T-helper 2 cell treated with Interferon-gamma antibody and Interleukin-4, amounts not matched to agents 5 μg/mL and 100 μg/mL, for 36 hours (primary cell): ENCODE measurements around the gene B3GNT7.
"Not testable (repeated sequence)": the region's sequence is repeated elsewhere in the genome, so short reads cannot be mapped to it uniquely, and the experiment has no call there.

Source experiments
- DNase-seq: peaks from one replicate; pipeline ENCODE4 v3.0.0; 2021; ENCODE audit warnings: low spot score
- H3K27ac Mint-ChIP-seq: one replicate; pipeline ENCODE4 v1.8.0; 2021; ENCODE audit warnings: mild to moderate bottlenecking, mixed read lengths
- H3K27me3 Mint-ChIP-seq: one replicate; pipeline ENCODE4 v1.8.0; 2021; ENCODE audit warnings: low read depth, mixed read lengths
- H3K36me3 Mint-ChIP-seq: one replicate; pipeline ENCODE4 v1.8.0; 2021; ENCODE audit warnings: low read depth, mixed read lengths
- H3K4me1 Mint-ChIP-seq: one replicate; pipeline ENCODE4 v1.8.0; 2021; ENCODE audit warnings: low read depth, mixed read lengths
- H3K4me3 Mint-ChIP-seq: one replicate; pipeline ENCODE4 v1.8.0; 2022; ENCODE audit warnings: mild to moderate bottlenecking, moderate library complexity, mixed read lengths
- H3K9me3 Mint-ChIP-seq: one replicate; pipeline ENCODE4 v1.8.0; 2021; ENCODE audit warnings: mixed read lengths

B3GNT7 gene

DNA sequence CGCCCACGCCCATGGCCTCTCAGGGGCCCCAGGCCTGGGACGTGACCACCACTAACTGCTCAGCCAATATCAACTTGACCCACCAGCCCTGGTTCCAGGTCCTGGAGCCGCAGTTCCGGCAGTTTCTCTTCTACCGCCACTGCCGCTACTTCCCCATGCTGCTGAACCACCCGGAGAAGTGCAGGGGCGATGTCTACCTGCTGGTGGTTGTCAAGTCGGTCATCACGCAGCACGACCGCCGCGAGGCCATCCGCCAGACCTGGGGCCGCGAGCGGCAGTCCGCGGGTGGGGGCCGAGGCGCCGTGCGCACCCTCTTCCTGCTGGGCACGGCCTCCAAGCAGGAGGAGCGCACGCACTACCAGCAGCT, 2.4 kb downstream of the B3GNT7 start:
- no peaks in the 10 kb centered on the region for H3K36me3 Mint-ChIP-seq
- no peaks in the 10 kb centered on the region for H3K9me3 Mint-ChIP-seq
- no peak for DNase-seq
- no peak overlapping the region for H3K4me3 Mint-ChIP-seq
- peaks cover 31% of the 10 kb centered on the region for H3K27me3 Mint-ChIP-seq
- no peak overlapping the region for H3K27ac Mint-ChIP-seq
- H3K4me1 Mint-ChIP-seq: peaks cover 8% of the 10 kb centered on the region

DNA sequence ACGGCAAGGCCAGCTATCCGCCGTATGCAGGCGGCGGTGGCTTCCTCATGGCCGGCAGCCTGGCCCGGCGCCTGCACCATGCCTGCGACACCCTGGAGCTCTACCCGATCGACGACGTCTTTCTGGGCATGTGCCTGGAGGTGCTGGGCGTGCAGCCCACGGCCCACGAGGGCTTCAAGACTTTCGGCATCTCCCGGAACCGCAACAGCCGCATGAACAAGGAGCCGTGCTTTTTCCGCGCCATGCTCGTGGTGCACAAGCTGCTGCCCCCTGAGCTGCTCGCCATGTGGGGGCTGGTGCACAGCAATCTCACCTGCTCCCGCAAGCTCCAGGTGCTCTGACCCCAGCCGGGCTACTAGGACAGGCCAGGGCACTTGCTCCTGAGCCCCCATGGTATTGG, 3.1 kb downstream of the B3GNT7 start:
- peaks cover 26% of the 10 kb centered on the region for H3K27me3 Mint-ChIP-seq
- no peak overlapping the region for H3K27ac Mint-ChIP-seq
- peaks cover 4% of the 10 kb centered on the region for H3K4me1 Mint-ChIP-seq
- H3K36me3 Mint-ChIP-seq: no peaks in the 10 kb centered on the region
- no peak overlapping the region for H3K4me3 Mint-ChIP-seq
- no peaks in the 10 kb centered on the region for H3K9me3 Mint-ChIP-seq
- no peak for DNase-seq

DNA sequence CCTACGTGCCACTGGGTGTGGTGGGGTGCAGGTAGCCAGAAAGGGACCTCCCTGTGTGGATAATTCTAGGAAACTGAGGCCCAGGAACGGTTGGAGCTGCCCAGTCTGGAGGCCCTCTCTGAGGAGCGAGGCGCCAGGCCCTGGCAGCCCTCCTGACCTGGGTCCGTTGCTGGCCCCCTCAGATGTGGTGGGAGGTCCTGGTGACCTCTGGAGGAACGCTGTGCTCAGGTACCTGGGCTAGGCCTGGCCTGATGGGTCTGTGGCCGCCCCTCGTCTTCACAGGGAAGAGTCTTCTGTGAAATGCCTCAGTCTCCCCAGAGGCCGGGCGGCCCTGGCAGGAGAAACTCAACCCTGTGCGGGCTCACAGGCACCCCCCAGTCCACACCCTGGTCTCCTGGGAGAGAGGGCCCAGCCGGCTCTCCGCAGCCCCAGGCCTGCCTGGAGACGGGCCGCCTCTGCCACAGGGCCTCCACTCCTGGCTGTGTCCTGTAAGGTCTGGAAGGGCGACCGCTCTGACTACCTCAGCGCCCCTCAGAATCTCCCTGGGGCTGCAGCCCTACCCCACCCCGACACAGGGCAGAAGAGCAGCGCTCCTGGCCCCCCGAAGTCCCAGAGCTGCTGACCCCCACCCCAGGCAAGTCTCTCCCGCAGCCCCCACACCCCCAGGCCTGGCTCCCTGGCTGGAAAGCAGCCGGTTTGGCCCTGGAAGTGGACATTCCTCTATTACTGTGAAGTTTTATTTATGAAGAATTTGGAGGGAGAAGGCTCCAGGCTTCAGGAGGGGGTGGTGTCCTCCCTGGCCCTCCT, 3.7 kb downstream of the B3GNT7 start:
- DNase-seq: no peak
- no peak overlapping the region for H3K27ac Mint-ChIP-seq
- peaks cover 24% of the 10 kb centered on the region for H3K27me3 Mint-ChIP-seq
- H3K9me3 Mint-ChIP-seq: no peaks in the 10 kb centered on the region
- H3K4me1 Mint-ChIP-seq: peaks cover 2% of the 10 kb centered on the region
- no peak overlapping the region for H3K4me3 Mint-ChIP-seq
- no peaks in the 10 kb centered on the region for H3K36me3 Mint-ChIP-seq

DNA sequence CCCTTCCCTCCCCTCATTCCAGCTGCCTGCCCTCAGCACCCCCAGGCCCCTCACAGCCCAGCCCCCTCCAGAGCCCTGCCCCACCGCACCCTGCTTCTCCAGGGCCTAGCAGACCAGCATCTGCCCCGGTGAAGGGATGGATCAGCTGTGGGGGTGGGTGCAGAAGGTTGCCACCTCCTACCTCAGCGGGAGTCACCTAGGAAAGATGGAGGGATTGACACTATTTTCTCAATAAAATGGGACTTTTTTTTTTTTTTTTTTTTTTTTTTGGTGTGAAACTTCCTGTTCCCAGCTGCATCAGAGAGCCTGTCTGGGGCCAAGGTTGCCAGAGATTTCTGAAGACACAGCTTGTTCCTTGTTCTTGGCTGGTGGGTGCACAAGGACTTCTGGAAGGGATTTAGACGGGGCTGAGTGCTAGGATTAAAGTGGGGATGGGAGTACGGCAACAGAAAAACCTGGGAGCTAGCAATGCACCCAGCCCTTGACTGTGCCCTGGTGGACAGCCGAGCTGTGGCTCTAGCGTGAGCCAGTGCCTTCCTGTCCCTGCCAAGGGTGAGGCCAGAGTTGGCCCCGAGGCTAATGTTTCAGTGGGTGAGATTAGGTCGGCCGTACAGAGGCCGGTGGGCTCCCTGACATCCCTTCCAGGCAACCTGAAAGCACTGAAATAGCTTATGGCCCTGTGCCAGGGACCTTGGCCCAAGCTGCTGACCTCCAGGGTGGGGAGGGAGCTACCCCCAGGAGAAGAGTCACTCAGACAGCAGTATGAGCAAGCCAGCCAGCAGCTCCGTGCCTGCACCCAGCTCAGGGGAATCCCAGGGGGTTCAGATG, 4.6 kb downstream of the B3GNT7 start:
- DNase-seq: no peak
- Mint-ChIP-seq H3K4me1 (peaks cover under 1% of the 10 kb centered on the region), H3K4me3 (no peak overlapping the region), H3K9me3 (no peaks in the 10 kb centered on the region), H3K27me3 (peaks cover 18% of the 10 kb centered on the region), H3K36me3 (no peaks in the 10 kb centered on the region), H3K27ac (no peak overlapping the region)

DNA sequence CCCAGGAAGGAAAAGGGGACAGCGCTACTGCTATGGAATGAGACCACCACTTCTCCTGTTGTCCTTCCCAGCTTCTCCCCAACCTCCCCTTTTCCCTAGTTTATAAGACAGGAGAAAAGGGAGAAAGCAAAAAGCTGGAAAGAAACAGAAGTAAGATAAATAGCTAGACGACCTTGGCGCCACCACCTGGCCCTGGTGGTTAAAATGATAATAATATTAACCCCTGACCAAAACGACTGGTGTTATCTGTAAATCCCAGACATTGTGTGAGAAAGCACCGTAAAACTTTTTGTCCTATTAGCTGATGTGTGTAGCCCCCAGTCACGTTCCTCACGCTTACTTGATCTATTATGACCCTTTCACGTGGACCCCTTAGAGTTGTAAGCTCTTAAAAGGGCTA, 5.2 kb downstream of the B3GNT7 start:
- not testable (repeated sequence) for H3K9me3 Mint-ChIP-seq, H3K27ac Mint-ChIP-seq, H3K4me1 Mint-ChIP-seq, DNase-seq, H3K4me3 Mint-ChIP-seq, H3K36me3 Mint-ChIP-seq
- H3K27me3 Mint-ChIP-seq: peaks cover 16% of the 10 kb centered on the region

DNA sequence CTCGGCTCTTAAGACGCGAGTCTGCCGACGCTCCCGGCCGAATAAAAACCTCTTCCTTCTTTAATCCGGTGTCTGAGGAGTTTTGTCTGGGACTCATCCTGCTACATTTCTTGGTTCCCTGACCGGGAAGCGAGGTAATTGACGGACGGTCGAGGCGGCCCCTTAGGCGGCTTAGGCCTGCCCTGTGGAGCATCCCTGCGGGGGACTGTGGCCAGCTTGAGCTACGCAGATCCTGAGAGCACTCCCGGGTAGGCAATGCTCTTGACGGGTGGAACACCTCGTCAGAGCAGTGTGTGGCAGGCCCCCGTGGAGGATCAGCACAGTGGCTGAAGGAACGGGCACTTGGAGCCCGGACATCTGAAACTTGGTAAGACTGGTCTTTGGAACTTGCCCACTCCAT, 5.6 kb downstream of the B3GNT7 start:
- H3K9me3 Mint-ChIP-seq, H3K27ac Mint-ChIP-seq, DNase-seq, H3K36me3 Mint-ChIP-seq, H3K4me1 Mint-ChIP-seq, H3K4me3 Mint-ChIP-seq: not testable (repeated sequence)
- H3K27me3 Mint-ChIP-seq: peaks cover 16% of the 10 kb centered on the region

DNA sequence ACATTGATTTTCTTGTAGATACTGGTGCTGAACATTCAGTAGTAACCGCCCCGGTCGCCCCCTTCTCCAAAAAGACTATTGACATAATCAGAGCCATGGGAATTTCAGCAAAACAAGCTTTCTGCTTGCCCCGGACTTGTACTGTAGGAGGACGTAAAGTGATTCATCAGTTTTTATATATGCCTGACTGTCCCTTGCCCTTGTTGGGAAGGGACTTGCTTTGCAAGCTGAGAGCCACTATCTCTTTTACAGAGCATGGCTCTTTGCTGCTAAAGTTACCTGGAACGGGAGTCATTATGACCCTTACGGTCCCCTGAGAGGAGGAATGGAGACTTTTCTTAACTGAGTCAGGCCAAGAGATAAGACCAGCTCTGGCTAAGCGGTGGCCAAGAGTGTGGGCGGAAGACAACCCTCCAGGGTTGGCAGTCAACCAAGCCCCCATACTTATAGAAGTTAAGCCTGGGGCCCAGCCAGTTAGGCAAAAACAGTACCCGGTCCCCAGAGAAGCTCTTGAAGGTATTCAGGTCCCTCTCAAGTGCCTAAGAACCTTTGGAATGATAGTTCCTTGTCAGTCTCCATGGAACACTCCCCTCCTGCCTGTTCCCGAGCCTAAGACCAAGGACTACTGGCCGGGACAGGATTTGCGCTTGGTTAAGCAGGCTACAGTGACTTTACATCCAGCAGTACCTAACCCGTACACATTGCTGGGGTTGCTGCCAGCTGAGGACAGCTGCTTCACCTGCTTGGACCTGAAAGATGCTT, 8.1 kb downstream of the B3GNT7 start:
- not testable (repeated sequence) for DNase-seq, H3K27ac Mint-ChIP-seq, H3K4me3 Mint-ChIP-seq, H3K9me3 Mint-ChIP-seq, H3K27me3 Mint-ChIP-seq, H3K36me3 Mint-ChIP-seq
- H3K4me1 Mint-ChIP-seq: peaks cover 17% of the 10 kb centered on the region

DNA sequence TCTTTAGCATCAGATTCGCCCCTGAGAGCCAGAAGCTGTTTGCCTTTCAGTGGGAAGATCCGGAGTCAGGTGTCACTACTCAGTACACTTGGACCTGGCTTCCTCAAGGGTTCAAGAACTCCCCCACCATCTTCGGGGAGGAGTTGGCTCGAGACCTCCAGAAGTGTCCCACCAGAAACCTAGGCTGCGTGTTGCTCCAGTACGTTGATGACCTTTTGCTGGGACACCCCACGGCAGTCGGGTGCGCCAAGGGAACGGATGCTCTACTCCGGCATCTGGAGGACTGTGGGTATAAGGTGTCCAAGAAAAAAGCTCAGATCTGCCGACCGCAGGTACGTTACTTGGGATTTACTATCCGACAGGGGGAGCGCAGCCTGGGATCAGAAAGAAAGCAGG, 8.7 kb downstream of the B3GNT7 start:
- H3K27ac Mint-ChIP-seq, DNase-seq, H3K27me3 Mint-ChIP-seq, H3K9me3 Mint-ChIP-seq, H3K4me3 Mint-ChIP-seq, H3K36me3 Mint-ChIP-seq: not testable (repeated sequence)
- peaks cover 17% of the 10 kb centered on the region for H3K4me1 Mint-ChIP-seq

DNA sequence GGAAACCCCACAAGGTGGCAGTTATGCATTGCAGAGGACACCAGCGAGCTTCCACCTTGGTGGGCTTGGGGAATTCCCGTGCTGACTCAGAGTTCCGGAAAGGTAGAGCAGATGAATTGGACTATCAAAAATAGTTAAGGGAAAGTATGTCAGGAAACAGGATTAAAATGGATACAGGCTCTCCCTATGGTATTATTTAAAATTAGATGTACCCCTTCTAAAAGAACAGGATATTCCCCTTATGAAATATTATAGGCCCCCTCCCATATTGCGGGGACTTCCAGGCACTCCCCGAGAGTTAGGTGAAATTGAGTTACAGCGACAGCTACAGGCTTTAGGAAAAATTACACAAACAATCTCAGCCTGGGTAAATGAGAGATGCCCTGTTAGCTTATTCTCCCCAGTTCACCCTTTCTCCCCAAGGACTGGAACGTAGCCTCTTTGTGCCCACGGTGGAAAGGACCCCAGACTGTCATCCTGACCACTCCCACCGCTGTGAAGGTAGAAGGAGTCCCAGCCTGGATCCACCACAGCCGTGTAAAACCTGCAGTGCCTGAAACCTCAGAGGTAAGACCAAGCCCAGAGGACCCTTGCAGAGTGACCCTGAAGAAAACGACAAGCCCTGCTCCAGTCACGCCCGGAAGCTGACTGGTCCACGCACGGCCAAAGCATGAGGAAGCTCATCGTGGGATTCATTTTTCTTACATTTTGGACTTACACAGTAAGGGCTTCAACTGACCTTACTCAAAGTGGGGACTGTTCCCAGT, 10.3 kb downstream of the B3GNT7 start:
- not testable (repeated sequence) for H3K4me3 Mint-ChIP-seq, H3K27ac Mint-ChIP-seq

DNA sequence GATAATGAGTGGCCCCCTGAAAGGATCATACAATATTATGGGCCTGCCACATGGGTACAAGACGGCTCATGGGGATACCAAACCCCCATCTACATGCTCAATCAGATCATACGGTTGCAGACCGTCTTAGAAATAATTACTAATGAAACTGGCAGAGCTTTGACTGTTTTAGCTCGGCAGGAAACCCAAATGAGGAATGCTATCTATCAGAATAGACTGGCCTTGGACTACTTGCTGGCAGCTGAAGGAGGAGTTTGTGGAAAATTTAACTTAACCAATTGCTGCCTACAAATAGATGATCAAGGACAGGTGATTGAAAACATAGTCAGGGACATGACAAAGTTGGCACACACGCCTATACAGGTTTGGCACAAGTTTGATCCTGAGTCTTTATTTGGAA, 12.2 kb downstream of the B3GNT7 start:
- Mint-ChIP-seq H3K9me3 (peaks cover 12% of the 10 kb centered on the region), H3K27me3 (peaks cover 21% of the 10 kb centered on the region)
- H3K27ac Mint-ChIP-seq: not testable (repeated sequence)

More for the DNA sequence above, 10.3 kb downstream of the B3GNT7 start:
- peaks cover 17% of the 10 kb centered on the region for H3K4me1 Mint-ChIP-seq
- not testable (repeated sequence) for H3K9me3 Mint-ChIP-seq, H3K27me3 Mint-ChIP-seq, DNase-seq, H3K36me3 Mint-ChIP-seq

DNA sequence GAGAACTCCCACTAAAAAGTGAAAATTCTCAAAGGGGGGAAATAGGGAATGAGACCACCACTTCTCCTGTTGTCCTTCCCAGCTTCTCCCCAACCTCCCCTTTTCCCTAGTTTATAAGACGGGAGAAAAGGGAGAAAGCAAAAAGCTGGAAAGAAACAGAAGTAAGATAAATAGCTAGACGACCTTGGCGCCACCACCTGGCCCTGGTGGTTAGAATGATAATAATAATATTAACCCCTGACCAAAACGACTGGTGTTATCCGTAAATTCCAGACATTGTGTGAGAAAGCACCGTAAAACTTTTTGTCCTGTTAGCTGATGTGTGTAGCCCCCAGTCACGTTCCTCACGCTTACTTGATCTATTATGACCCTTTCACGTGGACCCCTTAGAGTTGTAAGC, 12.8 kb downstream of the B3GNT7 start:
- Mint-ChIP-seq H3K9me3 (peaks cover 12% of the 10 kb centered on the region), H3K27me3 (peaks cover 25% of the 10 kb centered on the region), H3K4me1 (peaks cover 17% of the 10 kb centered on the region)
- not testable (repeated sequence) for H3K4me3 Mint-ChIP-seq, H3K36me3 Mint-ChIP-seq, DNase-seq, H3K27ac Mint-ChIP-seq

More for the DNA sequence above, 12.2 kb downstream of the B3GNT7 start:
- H3K36me3 Mint-ChIP-seq, DNase-seq, H3K4me3 Mint-ChIP-seq: not testable (repeated sequence)
- H3K4me1 Mint-ChIP-seq: peaks cover 17% of the 10 kb centered on the region

DNA sequence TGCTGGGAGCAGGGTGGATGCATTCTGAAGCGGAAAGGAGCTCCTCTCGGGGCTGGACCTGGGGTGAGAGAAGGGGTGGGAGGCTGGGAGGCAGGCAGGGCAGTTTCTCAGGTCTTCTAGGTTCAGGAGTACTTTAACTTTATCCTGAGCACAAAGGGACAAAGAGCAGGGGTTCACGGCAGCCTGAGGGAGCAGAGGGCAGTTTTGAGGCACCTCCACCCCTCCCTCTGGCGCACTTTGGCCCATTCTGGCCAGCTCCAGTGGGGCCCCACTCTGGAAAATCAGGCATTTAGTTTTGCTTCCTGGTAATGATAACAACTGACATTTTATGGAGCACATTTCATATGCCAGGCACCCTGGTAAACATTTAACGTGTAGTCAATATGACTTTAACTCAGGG, 14.3 kb downstream of the B3GNT7 start:
- no peak overlapping the region for H3K4me3 Mint-ChIP-seq
- H3K36me3 Mint-ChIP-seq: peaks cover 2% of the 10 kb centered on the region
- peaks cover 12% of the 10 kb centered on the region for H3K9me3 Mint-ChIP-seq
- DNase-seq: no peak
- H3K27me3 Mint-ChIP-seq: peaks cover 31% of the 10 kb centered on the region
- H3K4me1 Mint-ChIP-seq: peaks cover 17% of the 10 kb centered on the region
- no peak overlapping the region for H3K27ac Mint-ChIP-seq

DNA sequence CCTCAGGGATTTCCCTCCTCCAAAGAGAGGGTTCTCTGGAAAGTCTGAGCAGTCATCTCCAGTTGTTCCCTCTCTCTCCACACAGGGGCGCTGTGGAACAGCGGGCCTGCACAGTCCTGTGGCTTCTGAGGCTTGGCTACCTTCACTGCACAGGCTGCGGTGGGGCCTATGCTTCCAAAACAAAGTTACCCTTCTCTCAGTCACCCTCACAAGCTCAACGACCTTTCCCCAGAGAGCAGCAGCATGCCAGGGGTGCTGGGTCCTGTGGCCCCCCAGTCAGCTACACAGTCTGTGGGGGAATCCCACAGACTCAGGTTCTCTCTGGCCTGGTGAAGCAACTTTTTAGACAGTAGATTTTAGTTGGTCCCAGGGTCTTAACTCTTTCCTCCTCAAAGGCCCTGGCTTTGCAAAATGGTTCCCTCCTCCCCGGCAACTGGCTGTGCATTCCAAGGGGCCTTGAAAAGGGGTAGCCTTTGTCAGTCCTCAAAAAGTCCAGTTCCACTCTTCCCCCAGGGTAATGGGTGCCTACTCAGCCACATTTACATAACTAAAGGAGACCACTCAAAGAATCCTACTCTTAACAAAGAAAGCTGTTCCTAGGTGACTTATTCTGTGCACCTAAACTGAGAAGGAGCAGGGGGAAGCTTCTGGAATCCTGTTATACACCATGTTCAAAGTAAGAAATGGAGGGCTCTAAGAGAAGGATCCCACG, 14.9 kb downstream of the B3GNT7 start:
- H3K27me3 Mint-ChIP-seq: peaks cover 37% of the 10 kb centered on the region
- H3K36me3 Mint-ChIP-seq: peaks cover 2% of the 10 kb centered on the region
- H3K27ac Mint-ChIP-seq: no peak overlapping the region
- DNase-seq: no peak
- H3K4me3 Mint-ChIP-seq: no peak overlapping the region
- peaks cover 12% of the 10 kb centered on the region for H3K9me3 Mint-ChIP-seq
- H3K4me1 Mint-ChIP-seq: peaks cover 16% of the 10 kb centered on the region
